Keratinocyte (primary cell): ENCODE data around the gene ZNF664. TPM values are rescaled to one million over a fixed set of nuclear protein-coding genes. Genes with fewer than 3 reads are reported as not detected.

Experiments used
- DNase-seq: peaks from one replicate; pipeline ENCODE4 v3.0.0-alpha.2; 2011; ENCODE audit warnings: low read depth, missing footprints, low spot score
- FAIRE-seq: peaks from 2 replicates; lab custom pipeline; 2011; peaks lifted over from hg19 to GRCh38; lab: Jason Lieb, UNC
- H2AFZ ChIP-seq: 2 replicates; pipeline ENCODE4 v1.6.0; 2012; ENCODE audit warnings: low read length, control low read depth, inconsistent platforms; ENCODE audit not compliant: control insufficient read depth
- H3K27ac ChIP-seq: 2 replicates; pipeline ENCODE4 v1.5.1; 2011; ENCODE audit warnings: low read length; ENCODE audit not compliant: control insufficient read depth, insufficient read depth
- H3K27me3 ChIP-seq: 3 replicates; pipeline ENCODE4 v1.6.0; 2011; ENCODE audit warnings: low read length; ENCODE audit not compliant: control insufficient read depth, insufficient read depth; ENCODE audit errors: extremely low read depth
- H3K36me3 ChIP-seq, 2 experiments: 2 replicates in 1 of 2; 3 replicates in 1 of 2; pipeline ENCODE4 v1.5.1; 2011; ENCODE audit warnings: low read length in 2 of 2, mild to moderate bottlenecking in 1 of 2; ENCODE audit not compliant: control insufficient read depth in 2 of 2, insufficient read depth in 2 of 2; ENCODE audit errors: extremely low read depth in 1 of 2
- H3K4me1 ChIP-seq: 3 replicates; pipeline ENCODE4 v1.5.1; 2011; ENCODE audit warnings: low read length; ENCODE audit not compliant: control insufficient read depth, insufficient read depth; ENCODE audit errors: extremely low read depth
- H3K4me2 ChIP-seq: 3 replicates; pipeline ENCODE4 v1.6.0; 2011; ENCODE audit warnings: low read depth, low read length; ENCODE audit not compliant: control insufficient read depth, insufficient read depth; ENCODE audit errors: extremely low read depth
- H3K4me3 ChIP-seq, 3 experiments: fragments of 200-600 bp in 1 of 3; sonication (generic) in 1 of 3; 2 replicates in 2 of 3; 3 replicates in 1 of 3; pipeline ENCODE4 v1.5.1; 2011 to 2016; ENCODE audit warnings: low read length in 3 of 3, mild to moderate bottlenecking in 3 of 3, control low read depth in 2 of 3, inconsistent platforms in 1 of 3, low read depth in 1 of 3, mixed read lengths in 1 of 3, mixed run types in 1 of 3, moderate library complexity in 1 of 3; ENCODE audit not compliant: control insufficient read depth in 2 of 3, insufficient read depth in 2 of 3; ENCODE audit errors: extremely low read depth in 1 of 3
- H3K79me2 ChIP-seq: 2 replicates; pipeline ENCODE4 v1.6.0; 2012; ENCODE audit warnings: low read length; ENCODE audit not compliant: control insufficient read depth, insufficient read depth
- H3K9ac ChIP-seq: 3 replicates; pipeline ENCODE4 v1.6.0; 2011; ENCODE audit warnings: low read length; ENCODE audit not compliant: control insufficient read depth, insufficient read depth; ENCODE audit errors: extremely low read depth
- H3K9me1 ChIP-seq: 3 replicates; pipeline ENCODE4 v1.6.0; 2011; ENCODE audit warnings: low read length; ENCODE audit not compliant: control insufficient read depth, insufficient read depth; ENCODE audit errors: extremely low read depth
- H3K9me3 ChIP-seq: 2 replicates; pipeline ENCODE4 v1.5.1; 2012; ENCODE audit warnings: low read depth, low read length; ENCODE audit not compliant: control insufficient read depth
- H4K20me1 ChIP-seq: 3 replicates; pipeline ENCODE4 v1.6.0; 2011; ENCODE audit warnings: low read length; ENCODE audit not compliant: control insufficient read depth, insufficient read depth; ENCODE audit errors: extremely low read depth
- CTCF ChIP-seq, 3 experiments: IDR thresholded peaks in 1 of 3; conservative IDR thresholded peaks in 1 of 3; optimal IDR thresholded peaks in 1 of 3; 2 replicates in 2 of 3; 3 replicates in 1 of 3; pipeline versions ENCODE3 to v1.5.1; 2011; ENCODE audit warnings: low read length in 3 of 3, mild to moderate bottlenecking in 3 of 3, moderate library complexity in 2 of 3, control low read depth in 1 of 3, inconsistent platforms in 1 of 3; ENCODE audit not compliant: insufficient read depth in 2 of 3; ENCODE audit errors: extremely low read depth in 1 of 3
- EZH2 ChIP-seq: IDR thresholded peaks from one replicate; pipeline ENCODE4 v1.6.1; 2012; ENCODE audit warnings: inconsistent platforms, mild to moderate bottlenecking, low read length, moderate library complexity
- dilution Hi-C: fragments of 300-500 bp; cut with MboI; formaldehyde crosslinking; loops from one replicate; pipeline ENCODE4 v1.7.0; 2020; ENCODE audit warnings: low sequenced_read_pairs; ENCODE audit not compliant: extremely low pct_ligation_motif_present
- polyA plus RNA-seq, 5 experiments: library from polyadenylated mRNA; depleted of rRNA in 3 of 5; stranded (reverse) in 3 of 5; stranded (forward) in 1 of 5; unstranded in 1 of 5; fragments of >200 nt; gene quantifications; 1 replicate in 1 of 5; 2 replicates in 3 of 5; 3 replicates in 1 of 5; pipeline versions ENCODE4 v1.2.1 to v1.2.3, GENCODE V29; 2011 to 2012; ENCODE audit warnings: missing spikeins in 2 of 5, low read depth in 1 of 5, low replicate concordance in 1 of 5

Gene ZNF664
- polyA plus RNA-seq, 1 donor (not counting 4 experiments of a cell fraction or from before 2014, with no cell fraction given): 48.7 TPM

- H3K27me3 ChIP-seq: no peaks in the 10 kb centered on the region
- no peaks in the 10 kb centered on the region for H4K20me1 ChIP-seq
- H3K9me1 ChIP-seq: no peaks in the 10 kb centered on the region
- peaks cover 0 to 10% of the 10 kb centered on the region in 2 experiments for H3K36me3 ChIP-seq
- H3K9me3 ChIP-seq: no peaks in the 10 kb centered on the region
- no peak overlapping the region for H3K27ac ChIP-seq
- dilution Hi-C loops: no loop called here
- peaks cover 13% of the 10 kb centered on the region for H3K4me1 ChIP-seq
- TF ChIP-seq EZH2 (no peak), CTCF (optimal IDR thresholded peaks at IDR 0.05 in 1 of 3, IDR thresholded peaks at IDR 0.05 in 1 of 3, conservative IDR thresholded peaks at IDR 0.05 in 1 of 3; ENCODE audit: extremely low read depth in 1 of 3, insufficient read depth in 2 of 3, low read length in 3 of 3) (no peak)
- no peak for FAIRE-seq
- no peak for DNase-seq
- no peak overlapping the region for H3K9ac ChIP-seq
- H2AFZ ChIP-seq: no peak overlapping the region
- H3K79me2 ChIP-seq: peaks cover 14% of the 10 kb centered on the region
- H3K4me2 ChIP-seq: no peak overlapping the region
- no peak overlapping the region for H3K4me3 ChIP-seq
These were observed 3.3 kb downstream of the ZNF664 start for GRCh38 chr12:123976227-123976826.

GRCh38 chr12:123979566-123979965 lies 6.6 kb downstream of the ZNF664 start:
- Histone ChIP-seq H3K27me3 (no peaks in the 10 kb centered on the region), H2AFZ (no peak overlapping the region), H3K27ac (no peak overlapping the region), H3K4me3 (no peak overlapping the region), H3K36me3 (peaks cover 0 to 10% of the 10 kb centered on the region in 2 experiments), H4K20me1 (no peaks in the 10 kb centered on the region), H3K9ac (no peak overlapping the region), H3K4me1 (peaks cover 3% of the 10 kb centered on the region), H3K79me2 (peaks cover 5% of the 10 kb centered on the region), H3K9me1 (no peaks in the 10 kb centered on the region), H3K4me2 (no peak overlapping the region), H3K9me3 (no peaks in the 10 kb centered on the region)
- dilution Hi-C loops: no loop called here
- FAIRE-seq: no peak
- TF ChIP-seq EZH2 (no peak), CTCF (optimal IDR thresholded peaks at IDR 0.05 in 1 of 3, IDR thresholded peaks at IDR 0.05 in 1 of 3, conservative IDR thresholded peaks at IDR 0.05 in 1 of 3; ENCODE audit: extremely low read depth in 1 of 3, insufficient read depth in 2 of 3, low read length in 3 of 3) (no peak)
- no peak for DNase-seq
